Measurements from ENCODE around the gene PGAM2. TPM values are rescaled to one million over a fixed set of nuclear protein-coding genes. Genes with fewer than 3 reads are reported as not detected.

The PGAM2 gene
- total RNA-seq, 2 experiments from 2014 or later: 0.49 TPM; not detected in 1

DNA sequence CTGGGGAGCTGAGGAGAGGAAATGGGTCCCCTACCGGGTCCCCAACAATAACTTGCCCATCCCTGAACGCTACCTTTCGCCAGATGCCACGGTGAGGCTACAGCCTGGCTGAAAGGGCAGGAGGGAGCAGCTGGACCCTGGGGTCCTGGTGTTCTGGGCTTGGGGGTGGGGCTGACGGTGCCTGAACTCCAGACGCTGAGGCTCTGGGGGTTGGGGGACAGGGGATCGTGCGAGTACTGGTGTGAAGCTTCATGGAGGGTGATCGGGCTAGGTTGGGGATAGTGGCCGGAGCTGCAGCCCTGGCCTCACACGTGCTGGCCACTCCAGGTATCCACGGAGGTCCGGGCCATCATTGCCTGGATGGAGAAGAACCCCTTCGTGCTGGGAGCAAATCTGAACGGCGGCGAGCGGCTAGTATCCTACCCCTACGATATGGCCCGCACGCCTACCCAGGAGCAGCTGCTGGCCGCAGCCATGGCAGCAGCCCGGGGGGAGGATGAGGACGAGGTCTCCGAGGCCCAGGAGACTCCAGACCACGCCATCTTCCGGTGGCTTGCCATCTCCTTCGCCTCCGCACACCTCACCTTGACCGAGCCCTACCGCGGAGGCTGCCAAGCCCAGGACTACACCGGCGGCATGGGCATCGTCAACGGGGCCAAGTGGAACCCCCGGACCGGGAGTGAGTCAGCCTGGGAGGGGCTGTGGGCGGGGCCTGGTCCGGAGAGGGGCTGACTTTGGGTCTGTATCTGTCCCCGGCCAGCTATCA is 47.0 kb upstream of the PGAM2 start:
- H3K27ac Mint-ChIP-seq: no peak overlapping the region
- ATAC-seq: no peak
- ChIA-PET POLR2A (interaction anchor here (0.6 to 2.5 kb wide), 6 partner anchors 8 to 686 kb away, joined by 3 to 13 read pairs (median 5); partner anchors contain the start of gene POLD2), CTCF (interaction anchor here (1.0 kb wide), 1 partner anchor 11 kb away, joined by 3 read pairs; no protein-coding TSS in a partner anchor)
- H3K4me1 Mint-ChIP-seq (ENCODE audit: low read depth): no peaks in the 10 kb centered on the region
- intact Hi-C loops (cut with micrococcal nuclease): no loop called here
- H3K4me3 Mint-ChIP-seq: no peak overlapping the region
- TF ChIP-seq, protein P1, sequence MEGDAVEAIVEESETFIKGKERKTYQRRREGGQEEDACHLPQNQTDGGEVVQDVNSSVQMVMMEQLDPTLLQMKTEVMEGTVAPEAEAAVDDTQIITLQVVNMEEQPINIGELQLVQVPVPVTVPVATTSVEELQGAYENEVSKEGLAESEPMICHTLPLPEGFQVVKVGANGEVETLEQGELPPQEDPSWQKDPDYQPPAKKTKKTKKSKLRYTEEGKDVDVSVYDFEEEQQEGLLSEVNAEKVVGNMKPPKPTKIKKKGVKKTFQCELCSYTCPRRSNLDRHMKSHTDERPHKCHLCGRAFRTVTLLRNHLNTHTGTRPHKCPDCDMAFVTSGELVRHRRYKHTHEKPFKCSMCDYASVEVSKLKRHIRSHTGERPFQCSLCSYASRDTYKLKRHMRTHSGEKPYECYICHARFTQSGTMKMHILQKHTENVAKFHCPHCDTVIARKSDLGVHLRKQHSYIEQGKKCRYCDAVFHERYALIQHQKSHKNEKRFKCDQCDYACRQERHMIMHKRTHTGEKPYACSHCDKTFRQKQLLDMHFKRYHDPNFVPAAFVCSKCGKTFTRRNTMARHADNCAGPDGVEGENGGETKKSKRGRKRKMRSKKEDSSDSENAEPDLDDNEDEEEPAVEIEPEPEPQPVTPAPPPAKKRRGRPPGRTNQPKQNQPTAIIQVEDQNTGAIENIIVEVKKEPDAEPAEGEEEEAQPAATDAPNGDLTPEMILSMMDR (IDR thresholded peaks at IDR 0.05): no peak
- DNase-seq: no peak
- no peaks in the 10 kb centered on the region for H3K27me3 Mint-ChIP-seq
- H3K36me3 Mint-ChIP-seq (ENCODE audit: low read depth): peaks cover 20% of the 10 kb centered on the region
- H3K9me3 Mint-ChIP-seq: no peaks in the 10 kb centered on the region

- intact Hi-C loops (cut with micrococcal nuclease): no loop called here
- Mint-ChIP-seq H3K27me3 (no peaks in the 10 kb centered on the region), H3K4me1 (ENCODE audit: low read depth) (no peaks in the 10 kb centered on the region), H3K4me3 (no peak overlapping the region), H3K9me3 (no peaks in the 10 kb centered on the region), H3K27ac (no peak overlapping the region), H3K36me3 (ENCODE audit: low read depth) (peaks cover 20% of the 10 kb centered on the region)
- ATAC-seq (no peak), DNase-seq (no peak)
- ChIA-PET POLR2A (interaction anchor here (0.6 to 2.5 kb wide), 7 partner anchors 8 to 686 kb away, joined by 3 to 13 read pairs (median 5); partner anchors contain the start of gene POLD2), CTCF (interaction anchor here (1.0 kb wide), 1 partner anchor 11 kb away, joined by 3 read pairs; no protein-coding TSS in a partner anchor)
- TF ChIP-seq, protein P1 (IDR thresholded peaks at IDR 0.05): no peak
Measured at GRCh38 chr7:44111761-44112160, 46.4 kb upstream of the PGAM2 start.

DNA sequence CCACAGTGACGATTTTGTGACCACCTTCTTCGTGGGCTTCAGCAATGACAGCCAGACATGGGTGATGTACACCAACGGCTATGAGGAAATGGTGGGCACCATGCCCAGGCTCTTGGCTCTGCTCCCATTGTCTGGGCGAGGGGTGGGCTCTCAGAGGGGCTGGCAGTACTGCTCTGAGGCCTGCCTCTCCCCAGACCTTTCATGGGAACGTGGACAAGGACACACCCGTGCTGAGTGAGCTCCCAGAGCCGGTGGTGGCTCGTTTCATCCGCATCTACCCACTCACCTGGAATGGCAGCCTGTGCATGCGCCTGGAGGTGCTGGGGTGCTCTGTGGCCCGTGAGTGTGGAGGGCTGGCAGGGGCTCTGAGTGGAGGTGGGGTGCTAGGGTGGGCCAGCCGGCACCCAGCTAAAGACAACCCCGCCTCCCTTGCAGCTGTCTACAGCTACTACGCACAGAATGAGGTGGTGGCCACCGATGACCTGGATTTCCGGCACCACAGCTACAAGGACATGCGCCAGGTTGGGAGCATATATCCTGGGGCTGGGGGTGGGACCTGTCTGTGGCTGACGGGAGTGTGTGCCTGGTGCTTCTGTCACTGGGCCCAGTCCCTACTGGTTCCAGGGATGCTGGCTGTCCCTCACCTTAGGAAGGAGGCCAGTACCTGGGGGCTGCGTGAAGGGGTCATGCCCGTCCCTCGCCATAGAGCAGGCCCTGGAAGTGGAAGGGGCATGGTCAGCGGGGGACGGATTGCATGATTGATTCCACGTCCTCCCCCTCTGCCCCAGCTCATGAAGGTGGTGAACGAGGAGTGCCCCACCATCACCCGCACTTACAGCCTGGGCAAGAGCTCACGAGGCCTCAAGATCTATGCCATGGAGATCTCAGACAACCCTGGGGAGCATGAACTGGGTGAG is 45.6 kb upstream of the PGAM2 start:
- TF ChIP-seq, protein P1 (IDR thresholded peaks at IDR 0.05): no peak
- no peak for DNase-seq
- ChIA-PET CTCF (interaction anchor here (1.0 kb wide), 1 partner anchor 12 kb away, joined by 3 read pairs; the partner anchor contains the start of gene POLD2), POLR2A (interaction anchor here (0.9 to 2.5 kb wide), 6 partner anchors 9 to 687 kb away, joined by 3 to 13 read pairs (median 4); partner anchors contain the start of gene POLD2)
- Mint-ChIP-seq H3K27me3 (no peaks in the 10 kb centered on the region), H3K36me3 (ENCODE audit: low read depth) (peaks cover 20% of the 10 kb centered on the region), H3K9me3 (no peaks in the 10 kb centered on the region), H3K4me1 (ENCODE audit: low read depth) (peaks cover 3% of the 10 kb centered on the region), H3K27ac (no peak overlapping the region), H3K4me3 (no peak overlapping the region)
- intact Hi-C loops (cut with micrococcal nuclease): no loop called here
- no peak for ATAC-seq

DNA sequence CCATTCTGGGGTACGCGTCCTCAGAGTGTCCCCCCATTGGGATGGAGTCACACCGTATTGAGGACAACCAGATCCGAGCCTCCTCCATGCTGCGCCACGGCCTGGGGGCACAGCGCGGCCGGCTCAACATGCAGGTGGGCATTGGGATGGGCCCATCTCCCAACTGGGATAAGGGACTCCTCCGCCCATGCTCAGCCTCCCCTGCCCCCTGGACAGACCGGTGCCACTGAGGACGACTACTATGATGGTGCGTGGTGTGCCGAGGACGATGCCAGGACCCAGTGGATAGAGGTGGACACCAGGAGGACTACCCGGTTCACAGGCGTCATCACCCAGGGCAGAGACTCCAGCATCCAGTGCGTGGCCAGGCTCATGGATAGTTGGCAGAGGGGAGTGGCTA is 44.6 kb upstream of the PGAM2 start:
- H3K27ac Mint-ChIP-seq: no peak overlapping the region

More for the DNA sequence above, 44.6 kb upstream of the PGAM2 start:
- no peak for ATAC-seq
- no peak for DNase-seq
- H3K4me1 Mint-ChIP-seq (ENCODE audit: low read depth): peaks cover 12% of the 10 kb centered on the region
- ChIA-PET POLR2A (interaction anchor here (0.8 to 1.4 kb wide), 5 partner anchors 10 to 64 kb away, joined by 3 to 4 read pairs (median 4); no protein-coding TSS in a partner anchor), CTCF (interaction anchor here (0.8 to 1.5 kb wide), 5 partner anchors 10 to 57 kb away, joined by 3 to 7 read pairs (median 3); no protein-coding TSS in a partner anchor)
- H3K36me3 Mint-ChIP-seq (ENCODE audit: low read depth): peaks cover 22% of the 10 kb centered on the region
- no peaks in the 10 kb centered on the region for H3K9me3 Mint-ChIP-seq
- H3K27me3 Mint-ChIP-seq: peaks cover 2% of the 10 kb centered on the region
- TF ChIP-seq, protein P1 (IDR thresholded peaks at IDR 0.05): no peak
- no peak overlapping the region for H3K4me3 Mint-ChIP-seq
- intact Hi-C loops (cut with micrococcal nuclease): no loop called here
